ENCODE results near the gene FAM20C.

Gene FAM20C

DNA sequence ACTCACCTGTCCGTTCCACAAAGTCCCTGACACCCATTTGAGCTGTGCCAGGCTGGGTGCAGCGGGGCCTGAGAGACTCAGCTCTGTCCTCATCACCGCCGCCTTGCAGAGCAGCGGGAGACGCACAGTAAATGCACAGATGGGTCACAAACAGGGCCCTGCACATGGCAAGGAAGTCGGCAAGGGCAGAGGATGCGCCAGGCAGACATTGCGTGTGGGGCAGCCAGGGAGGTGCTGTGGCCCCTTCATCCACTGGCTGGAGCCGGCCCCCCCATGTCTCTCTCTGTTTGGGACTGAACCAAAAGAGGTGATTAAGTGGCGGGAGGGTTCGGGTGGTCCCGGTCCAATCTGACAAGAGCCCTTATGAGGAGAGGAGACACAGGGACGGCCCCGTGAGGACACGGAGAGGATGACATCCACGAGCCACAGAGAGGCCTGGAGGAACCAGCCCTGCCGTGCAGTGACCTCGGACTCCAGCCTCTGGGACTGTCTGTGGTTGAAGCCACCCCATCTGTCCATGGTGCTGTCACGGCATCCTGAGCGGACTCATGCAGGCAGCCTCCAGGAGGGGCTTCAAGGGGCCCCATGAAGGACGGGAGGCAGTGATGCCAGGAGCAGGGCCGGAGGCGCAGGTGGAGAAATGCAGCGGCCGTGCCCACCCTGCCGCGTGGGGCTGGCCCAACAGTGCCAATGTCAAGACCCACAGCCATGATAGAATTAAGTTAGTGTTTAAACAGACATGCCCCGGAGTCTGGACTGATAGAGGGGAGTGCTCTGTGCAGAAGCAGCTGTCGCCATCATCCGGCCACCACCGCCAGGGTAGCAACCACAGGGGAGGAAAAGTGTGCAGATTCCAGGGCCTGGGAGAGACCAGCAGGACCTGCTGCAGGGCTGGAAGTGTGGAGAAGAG is 69.2 kb downstream of the FAM20C start:
- DNase-seq = no peak

DNA sequence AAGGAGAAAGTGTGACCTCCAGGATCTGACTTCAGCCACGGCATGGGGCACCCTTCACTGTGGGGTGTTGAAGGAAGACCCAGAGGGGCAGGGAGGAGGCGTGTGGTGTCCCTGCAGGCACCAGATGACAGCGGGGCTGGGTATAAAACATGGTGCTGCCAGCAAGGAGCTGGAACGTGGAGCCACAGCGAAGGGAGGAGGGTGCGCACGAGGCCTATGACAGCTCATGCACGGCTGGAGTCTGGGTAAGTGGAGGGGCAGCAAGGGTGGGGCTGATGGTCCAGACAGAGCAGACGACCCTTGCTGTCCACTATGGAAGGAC is 69.8 kb downstream of the FAM20C start:
- no peak for DNase-seq

DNA sequence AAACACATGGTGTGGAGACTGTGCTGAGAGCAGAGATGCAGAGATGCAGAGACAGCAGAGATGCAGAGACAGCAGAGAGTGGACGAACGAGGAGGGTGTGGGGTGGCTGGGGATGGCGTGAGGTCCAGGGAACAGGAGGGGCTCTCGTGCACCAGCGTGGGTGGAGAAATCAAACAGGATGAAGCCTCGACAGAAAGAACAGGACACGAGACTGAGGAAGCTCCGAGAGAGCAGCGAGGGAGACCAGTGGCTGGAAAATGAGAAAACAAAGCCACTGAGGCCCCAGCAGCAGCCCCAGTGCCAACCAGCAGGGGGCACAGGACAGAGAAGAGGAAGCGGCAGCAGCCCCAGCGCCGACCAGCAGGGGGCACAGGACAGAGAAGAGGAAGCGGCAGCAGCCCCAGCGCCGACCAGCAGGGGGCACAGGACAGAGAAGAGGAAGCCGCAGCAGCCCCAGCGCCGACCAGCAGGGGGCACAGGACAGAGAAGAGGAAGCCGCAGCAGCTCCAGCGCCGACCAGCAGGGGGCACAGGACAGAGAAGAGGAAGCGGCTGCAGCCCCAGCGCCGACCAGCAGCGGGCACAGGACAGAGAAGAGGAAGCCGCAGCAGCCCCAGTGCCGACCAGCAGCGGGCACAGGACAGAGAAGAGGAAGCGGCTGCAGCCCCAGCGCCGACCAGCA is 70.4 kb downstream of the FAM20C start:
- DNase-seq = peak; percentile 69

DNA sequence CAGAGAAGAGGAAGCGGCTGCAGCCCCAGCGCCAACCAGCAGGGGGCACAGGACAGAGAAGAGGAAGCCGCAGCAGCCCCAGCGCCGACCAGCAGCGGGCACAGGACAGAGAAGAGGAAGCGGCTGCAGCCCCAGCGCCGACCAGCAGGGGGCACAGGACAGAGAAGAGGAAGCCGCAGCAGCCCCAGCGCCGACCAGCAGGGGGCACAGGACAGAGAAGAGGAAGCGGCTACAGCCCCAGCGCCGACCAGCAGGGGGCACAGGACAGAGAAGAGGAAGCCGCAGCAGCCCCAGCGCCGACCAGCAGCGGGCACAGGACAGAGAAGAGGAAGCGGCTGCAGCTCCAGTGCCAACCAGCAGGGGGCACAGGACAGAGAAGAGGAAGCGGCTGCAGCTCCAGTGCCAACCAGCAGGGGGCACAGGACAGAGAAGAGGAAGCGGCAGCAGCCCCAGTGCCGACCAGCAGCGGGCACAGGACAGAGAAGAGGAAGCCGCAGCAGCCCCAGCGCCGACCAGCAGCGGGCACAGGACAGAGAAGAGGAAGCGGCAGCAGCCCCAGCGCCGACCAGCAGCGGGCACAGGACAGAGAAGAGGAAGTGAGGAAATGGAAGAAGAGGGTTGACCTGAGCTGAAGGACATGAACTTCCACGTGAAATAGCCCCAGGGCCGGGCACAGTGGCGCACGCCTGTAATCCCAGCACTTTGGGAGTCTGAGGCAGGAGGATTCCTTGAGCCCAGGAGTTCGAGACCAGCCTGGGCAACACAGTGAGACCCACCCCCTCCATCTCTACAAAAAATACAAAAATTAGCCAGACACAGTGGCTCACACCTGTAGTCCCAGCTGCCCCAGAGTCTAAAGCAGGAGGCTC is 71.3 kb downstream of the FAM20C start:
- peak; percentile 21 for DNase-seq

DNA sequence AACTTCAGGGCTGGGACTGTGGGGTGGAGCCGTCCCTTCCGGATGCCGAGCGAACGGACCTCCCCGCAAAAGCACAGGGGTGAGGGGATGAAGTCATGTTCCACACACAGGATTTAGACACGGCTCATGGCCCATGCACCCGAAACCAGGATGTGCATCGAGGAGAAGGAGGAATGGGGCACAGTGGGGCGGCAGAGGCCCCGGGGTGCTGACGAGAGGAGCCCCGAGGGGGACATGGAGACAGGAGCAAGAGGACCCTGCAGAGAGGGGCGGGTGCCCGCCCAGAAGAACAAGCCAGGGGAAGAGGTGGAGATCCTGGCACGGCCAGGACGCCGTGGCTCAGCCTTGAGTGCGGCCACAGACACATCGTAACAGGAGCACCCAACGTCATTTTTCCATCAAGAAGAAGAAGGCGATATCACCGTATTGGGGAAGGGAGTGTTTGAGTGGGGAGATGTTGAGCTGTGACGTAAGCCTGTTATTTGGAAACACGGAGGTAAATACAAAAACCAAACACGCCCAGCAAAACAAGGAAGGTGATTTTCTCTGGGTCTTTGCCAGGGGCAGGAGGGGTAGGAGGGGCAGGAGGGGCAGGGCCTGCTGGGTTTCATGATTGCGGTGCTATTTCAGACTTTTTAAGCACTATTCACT is 72.3 kb downstream of the FAM20C start:
- DNase-seq = no peak

DNA sequence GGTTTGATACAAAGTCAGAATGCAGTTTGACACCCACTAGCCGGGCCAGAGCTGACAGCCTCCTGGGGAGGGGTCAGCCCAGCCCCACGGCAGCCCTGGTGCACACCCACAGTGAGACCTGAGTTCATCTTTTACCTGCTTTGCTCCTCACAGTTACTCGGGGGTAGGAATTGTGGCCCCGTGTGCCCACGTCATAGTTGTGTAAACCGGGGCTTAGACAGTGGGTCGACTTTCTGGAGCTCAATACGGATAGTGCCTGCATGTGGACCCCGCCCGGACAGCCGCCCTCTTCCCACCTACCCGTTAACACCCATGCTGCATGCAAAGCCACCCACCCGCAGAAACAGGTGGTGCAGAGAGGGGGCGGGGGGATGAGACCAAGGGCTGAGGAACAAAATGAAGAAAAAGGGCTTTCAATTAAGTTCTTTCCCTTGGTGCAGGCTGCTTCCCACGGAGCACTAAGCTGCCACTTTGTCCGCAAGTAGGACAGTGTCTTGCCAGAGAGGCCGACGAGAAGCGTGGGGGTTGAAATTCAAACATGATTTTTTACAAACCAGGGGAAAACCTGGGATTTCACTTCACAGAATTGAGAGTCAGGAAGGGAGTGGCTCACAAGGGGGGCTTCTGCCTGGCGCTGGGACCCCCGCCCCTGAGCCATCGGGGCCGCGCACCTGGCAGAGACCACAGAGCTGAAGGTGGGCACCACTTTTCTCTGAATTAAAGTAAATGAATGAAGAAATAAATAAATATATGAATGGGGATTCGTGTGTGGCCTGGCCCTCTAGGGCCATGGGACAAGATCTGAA is 73.0 kb downstream of the FAM20C start:
- DNase-seq = no peak

DNA sequence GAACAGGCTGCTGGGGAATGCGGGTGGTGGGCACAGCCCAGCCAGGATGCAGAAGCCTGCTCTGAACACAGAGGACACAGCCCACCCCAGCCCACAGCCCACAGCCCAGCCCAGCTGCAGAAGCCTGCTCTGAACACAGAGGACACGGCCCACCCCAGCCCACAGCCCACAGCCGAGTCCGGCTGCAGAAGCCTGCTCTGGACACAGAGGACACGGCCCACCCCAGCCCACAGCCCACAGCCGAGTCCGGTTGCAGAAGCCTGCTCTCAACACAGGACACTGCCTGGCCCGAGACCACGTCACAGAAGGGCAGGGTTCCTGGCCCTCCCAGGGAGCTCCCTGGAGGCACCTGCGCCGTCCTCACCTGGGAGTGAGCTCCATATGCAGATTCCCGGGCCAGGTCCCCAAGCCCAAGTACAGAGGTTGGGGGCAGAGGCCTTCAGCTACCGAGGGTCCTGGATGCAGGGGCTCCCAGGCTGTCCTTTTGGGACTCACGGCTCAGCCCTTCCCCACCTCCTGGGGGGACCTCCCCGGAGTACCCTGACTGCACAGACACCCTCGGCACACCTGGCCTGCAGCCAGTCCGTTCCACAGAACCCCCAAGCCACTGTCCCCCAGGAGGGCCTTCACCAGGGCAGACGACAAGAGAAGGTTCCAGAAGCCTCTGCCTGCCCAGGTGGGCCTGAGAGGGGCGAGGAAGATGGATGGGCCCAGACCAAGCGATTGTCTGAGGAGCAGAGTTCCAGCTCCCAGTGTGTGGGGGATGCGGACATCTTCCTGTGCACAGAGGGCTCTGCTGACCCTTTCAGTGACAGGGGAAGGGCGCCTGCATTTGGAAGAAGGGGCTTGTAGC is 73.9 kb downstream of the FAM20C start:
- DNase-seq = no peak

DNA sequence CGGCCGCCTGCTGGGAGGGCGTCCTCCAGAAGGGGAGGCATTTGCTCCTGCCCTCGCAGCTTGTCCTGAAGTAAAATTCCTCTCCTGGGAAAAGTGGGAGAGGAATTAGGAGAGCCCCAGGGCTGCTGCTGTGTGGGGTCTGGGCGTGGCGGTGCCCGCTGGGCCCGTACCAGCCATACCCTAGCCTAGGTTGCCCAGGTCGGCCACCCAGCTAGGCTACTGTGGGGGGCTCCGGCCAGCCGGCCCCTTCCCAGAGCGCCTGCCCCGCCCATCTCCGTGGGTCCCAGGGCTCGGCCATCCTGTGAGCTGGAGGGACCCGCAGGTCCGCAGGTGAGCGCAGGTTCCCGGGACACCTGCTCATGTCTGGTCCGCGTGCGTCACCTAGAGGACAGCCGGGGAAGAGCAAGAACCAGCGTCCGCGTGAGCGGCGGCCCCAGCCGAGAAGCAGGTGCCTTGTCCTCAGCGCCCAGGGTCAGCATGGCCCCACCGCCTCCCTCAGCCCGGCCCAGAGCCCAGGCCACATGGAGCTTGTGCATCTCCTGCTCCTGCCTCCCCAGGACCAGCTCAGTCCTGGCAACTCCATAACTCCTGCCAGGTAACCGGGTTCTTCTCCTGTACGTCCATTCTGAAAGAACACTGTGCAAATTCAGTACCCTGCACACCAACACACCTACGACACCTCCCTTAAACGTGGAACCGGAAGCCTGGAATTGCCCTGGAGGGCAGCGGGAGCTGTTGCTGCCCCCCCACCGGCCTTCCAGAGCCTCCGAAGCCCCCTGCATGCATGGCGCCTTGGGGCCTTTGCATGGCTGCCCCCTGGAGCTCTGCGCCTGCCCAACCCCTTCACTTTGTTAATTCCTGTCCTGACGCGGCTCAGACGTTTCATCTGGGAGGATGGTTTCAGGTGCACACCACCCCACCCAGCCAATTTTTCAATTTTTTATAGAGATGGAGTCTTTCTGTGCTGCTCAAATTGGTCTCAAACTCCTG is 74.8 kb downstream of the FAM20C start:
- no peak for DNase-seq

DNA sequence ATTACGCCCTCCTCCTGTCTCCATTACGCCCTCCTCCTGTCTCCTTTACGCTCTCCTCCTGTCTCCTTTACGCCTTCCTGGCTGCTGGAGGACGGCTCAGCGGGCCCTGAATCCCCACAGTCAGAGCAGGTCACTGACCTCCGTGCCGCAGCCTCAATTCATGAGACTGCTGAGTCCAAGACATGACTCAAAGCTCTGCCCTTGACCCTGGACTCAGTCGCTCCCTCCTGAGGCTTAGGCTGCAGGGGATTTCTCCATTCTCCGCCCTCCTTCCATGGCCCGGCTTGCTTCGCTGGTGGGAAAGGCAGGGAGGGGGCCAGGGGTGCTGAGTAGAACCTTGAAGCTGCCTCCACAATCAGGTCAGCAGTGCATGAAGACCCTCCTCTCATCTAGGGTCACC is 76.6 kb downstream of the FAM20C start:
- no peak for DNase-seq

DNA sequence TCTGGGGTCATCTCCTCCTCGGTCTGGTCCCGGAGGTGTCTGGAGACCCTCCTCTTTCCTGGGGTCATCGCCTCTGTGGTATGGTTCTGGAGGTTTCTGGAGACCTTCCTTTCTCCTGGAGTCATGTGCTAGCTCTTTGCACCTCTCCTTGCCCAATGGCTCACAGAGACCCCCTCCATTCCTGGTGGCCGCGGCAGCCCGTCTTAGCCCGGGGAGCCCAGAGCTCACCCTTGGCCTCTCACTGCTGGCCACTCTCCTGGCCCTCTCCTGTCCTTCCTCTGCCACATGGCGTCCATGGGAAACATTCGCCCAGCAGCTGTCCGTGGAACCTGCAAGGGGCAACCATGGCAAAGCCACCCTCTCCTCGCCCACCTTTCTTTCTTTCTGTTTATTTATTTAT is 77.3 kb downstream of the FAM20C start:
- DNase-seq = no peak

DNA sequence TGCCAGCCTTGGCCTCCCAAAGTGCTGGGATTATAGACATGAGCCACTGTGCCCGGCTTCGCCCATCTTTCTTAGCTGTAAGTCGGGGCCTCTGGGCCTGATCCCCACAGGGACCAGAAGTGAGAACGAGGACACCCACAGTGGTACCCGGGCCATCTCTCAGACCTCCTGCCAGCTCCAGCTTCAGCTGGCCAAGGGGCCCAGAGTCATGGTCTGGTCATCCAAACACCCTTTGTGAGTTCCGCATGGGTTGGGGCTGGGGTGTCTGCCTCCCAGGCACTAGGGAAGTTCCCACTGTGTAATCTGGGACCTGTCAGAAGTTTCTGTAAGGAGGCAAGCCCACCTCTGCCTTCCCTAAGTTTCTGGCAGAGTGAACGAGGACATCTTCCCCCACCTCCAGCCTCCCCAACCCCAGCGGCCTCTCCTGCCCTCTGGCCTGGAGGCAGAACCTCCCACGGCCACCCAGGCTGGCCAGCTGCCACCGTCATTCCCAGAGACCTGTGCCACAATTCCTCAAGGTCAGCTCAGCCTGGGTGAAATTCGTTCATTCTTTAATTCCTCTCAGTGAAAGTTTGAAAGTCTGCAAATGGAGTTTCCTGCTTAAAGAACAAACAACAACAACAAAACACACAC is 78.1 kb downstream of the FAM20C start:
- no peak for DNase-seq

DNA sequence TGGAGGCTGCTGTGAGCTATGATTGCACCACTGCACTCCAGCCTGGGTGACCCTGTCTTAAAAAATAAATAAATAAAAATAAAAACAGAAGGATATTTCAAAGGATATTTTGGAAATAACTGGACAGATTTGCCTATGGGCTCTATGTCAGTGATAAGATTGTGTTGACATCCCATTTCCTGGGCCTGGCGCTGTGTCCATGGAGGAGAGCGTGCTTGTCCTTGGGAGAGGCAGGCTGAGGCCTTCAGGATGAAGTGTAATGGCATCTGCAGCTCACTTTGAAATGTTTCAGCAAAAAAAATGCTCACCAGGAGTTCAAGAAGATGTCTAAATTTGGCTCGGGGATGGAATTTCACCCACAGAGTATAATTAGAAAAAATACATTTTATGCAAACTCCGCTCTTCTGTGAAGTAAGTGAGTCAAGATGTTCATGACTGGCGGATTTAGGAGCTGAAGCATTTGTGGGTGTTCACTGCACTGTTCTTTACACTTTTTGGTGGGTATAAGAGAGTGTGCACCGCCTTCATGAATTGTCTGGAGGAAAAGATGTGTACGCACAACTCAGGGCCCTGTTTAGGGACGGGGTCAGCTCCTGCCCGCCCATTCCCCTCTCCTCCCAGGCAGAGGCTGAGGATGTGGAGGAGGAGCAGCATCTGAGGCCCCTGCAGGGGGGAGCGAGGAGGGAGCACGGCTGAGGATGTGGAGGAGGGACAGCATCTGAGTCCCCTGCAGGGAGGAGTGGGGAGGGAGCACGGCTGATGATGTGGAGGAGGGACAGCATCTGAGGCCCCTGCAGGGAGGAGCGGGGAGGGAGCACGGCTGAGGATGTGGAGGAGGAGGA is 79.1 kb downstream of the FAM20C start:
- no peak for DNase-seq

DNA sequence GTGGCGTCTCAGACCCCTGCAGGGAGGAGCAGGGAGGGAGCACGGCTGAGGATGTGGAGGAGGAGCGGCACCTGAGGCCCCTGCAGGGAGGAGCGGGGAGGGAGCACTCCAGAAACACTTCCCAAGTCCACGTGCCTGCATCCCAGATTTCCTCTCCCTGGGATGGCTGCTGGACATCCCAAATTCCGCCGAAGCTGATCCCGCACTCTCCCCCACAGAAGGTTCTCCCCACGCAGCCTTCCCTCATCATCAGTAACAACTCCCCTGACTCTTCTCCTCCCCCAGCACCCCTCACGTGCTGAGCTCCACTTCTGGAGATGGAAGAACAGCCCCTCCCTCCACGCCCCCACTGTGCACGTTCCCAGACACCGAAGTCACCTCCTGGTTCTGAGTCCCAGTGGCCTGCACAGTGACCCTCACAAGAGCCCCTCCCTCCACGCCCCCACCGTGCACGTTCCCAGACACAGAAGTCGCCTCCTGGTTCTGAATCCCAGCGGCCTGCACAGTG is 79.8 kb downstream of the FAM20C start:
- no peak for DNase-seq

DNA sequence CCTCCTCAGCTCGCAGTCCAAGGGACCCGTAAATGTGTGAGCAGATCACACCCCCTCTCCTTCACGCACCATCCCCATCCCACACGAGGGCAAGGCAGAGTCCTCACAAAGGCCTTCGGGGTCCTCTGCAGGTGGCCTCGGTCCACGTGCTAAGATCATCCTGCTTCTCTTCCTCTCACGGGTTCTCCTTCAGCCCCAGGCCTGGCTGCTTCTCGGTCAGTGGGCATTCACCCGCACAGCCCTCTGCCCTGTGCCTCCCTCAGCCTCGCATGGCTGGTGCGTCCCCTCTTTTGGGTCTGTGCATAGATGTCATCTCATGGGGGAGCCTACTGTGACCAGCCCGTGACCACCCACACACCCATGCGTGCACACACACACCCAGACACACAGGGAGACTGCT is 80.3 kb downstream of the FAM20C start:
- no peak for DNase-seq

DNA sequence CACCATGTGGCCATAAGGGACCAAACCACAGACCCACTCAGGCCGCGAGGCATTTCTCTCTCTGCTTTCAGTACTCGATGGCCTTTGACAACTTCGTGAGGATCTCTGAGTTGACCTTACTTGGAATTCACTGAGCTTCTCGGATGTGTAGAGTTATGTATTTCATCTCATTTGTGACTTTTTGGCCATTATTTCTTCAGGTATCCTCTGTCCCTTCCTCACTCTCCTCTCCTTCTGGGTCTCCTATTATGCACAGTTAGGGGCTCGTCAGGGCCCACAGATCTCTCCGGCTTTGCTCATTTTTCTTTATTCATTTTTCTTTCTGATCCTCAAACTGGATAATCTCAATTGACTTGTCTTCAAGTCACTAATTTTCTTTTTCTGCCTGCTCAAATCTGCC is 81.0 kb downstream of the FAM20C start:
- DNase-seq = no peak

DNA sequence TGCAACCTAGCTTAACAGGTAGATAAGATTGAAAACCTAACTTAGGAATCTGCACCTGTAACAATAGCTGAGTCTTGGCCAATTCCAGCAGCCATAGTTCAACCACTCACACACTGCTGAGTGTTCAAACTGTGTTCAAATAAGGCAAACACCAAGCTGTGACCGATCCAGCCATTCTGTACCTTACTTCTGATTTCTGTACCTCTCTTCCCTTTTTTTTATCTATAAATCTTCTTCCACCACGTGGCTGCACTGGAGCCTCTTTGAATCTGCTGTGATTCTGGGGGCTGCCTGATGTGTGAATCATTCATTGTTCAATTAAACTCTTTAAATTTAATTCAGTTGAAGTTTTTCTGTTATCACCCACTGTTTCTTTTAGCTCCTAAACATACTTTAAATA is 81.9 kb downstream of the FAM20C start:
- DNase-seq = no peak

DNA sequence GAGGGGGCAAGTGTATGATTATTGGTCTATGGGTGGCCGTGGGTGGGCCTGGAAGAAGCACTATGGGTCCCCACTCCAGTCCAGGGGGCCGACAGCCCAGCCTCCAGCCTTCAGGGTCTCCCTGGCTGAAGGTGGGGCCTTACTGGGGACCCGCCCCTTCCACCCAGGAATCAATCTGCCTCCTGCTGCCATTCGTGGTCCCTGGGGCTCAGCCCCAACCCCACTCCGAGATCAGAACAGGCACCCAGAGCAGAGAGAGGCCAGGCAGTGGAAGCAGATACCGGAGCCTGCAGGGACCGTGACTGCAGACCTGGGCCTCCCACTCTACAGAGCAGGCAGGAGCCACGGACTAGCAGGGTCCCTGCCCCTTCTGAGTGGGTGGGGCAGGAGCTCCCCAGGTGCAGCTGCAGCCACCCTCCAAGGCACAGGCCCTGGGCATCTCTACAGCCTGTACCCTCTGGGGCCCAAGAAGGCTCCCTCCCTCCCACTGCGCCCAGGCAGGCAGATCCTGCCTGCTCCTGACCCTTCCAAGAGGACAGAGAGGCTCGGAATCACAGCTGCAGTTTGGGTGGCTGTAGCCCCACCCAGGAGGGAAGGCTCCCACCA is 84.0 kb downstream of the FAM20C start:
- no peak for DNase-seq

DNA sequence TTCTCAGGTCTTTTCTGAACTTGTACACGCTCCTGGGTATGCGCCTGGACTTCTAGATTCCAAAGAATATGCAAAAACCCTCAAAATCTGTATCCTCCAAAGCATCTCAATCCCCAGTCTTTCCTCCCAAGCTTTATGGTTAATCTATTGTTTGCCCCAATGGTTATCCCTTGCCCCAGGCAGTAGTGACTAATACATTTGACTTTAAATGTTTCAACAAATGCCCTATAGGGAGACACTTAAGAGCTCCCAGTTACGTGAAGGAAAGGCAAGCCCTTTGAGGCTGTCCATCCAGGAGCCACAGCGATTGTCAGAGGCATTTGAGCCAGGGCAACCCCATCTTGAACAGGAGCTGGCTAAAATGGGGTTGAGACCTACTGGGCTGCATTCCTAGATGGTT is 84.9 kb downstream of the FAM20C start:
- no peak for DNase-seq
